PC-3 (cell line): ENCODE data around the gene MLYCD.

Experiments
- CTCF ChIP-seq: fragments of 300-600 bp; sonication (generic); conservative IDR thresholded peaks from 2 replicates; pipeline ENCODE4 v1.5.1; 2017; ENCODE audit warnings: antibody characterized with exemption, low read depth, mild to moderate bottlenecking, low read length
- EZH2 ChIP-seq: fragments of 300-600 bp; sonication (generic); IDR thresholded peaks from one replicate; pipeline ENCODE4 v1.6.1; 2017; ENCODE audit warnings: antibody characterized with exemption, mild to moderate bottlenecking, low read length; ENCODE audit not compliant: unreplicated experiment
- EZH2phosphoT487 ChIP-seq: fragments of 300-600 bp; sonication (generic); IDR thresholded peaks from 2 replicates; pipeline ENCODE4 v1.6.1; 2018; ENCODE audit warnings: mild to moderate bottlenecking, antibody characterized with exemption, low read length, borderline replicate concordance

GRCh38 chr16:83915491-83915890 lies 16.6 kb downstream of the MLYCD start:
- TF ChIP-seq EZH2 (no peak), CTCF (no peak), EZH2phosphoT487 (no peak)
